Breast epithelium (tissue), 4 donors: ENCODE data around the gene GDI2. TPM values are rescaled to one million over a fixed set of nuclear protein-coding genes. Genes with fewer than 3 reads are reported as not detected.

Experiments used
- DNase-seq, 2 donors: peaks; one replicate each; pipeline ENCODE4 v3.0.0-alpha.2; 2019; ENCODE audit warnings: low spot score in 2 of 2
- H3K27ac ChIP-seq, 2 donors: fragments of 200-600 bp; sonication (generic) in 1 of 2; one replicate each; pipeline ENCODE4 v1.5.1; 2016 to 2019; ENCODE audit warnings: mild to moderate bottlenecking in 1 of 2
- H3K27me3 ChIP-seq, 2 donors: fragments of 200-600 bp; sonication (generic) in 1 of 2; one replicate each; pipeline versions ENCODE4 v1.5.1 to v1.6.0; 2017 to 2019; ENCODE audit warnings: control low read depth in 1 of 2, mild to moderate bottlenecking in 1 of 2
- H3K36me3 ChIP-seq: fragments of 200-600 bp; one replicate; pipeline ENCODE4 v1.5.1; 2019
- H3K4me1 ChIP-seq, 2 donors: fragments of 200-600 bp; sonication (generic); one replicate each; pipeline ENCODE4 v1.5.1; 2016 to 2019; ENCODE audit warnings: control low read depth in 1 of 2
- H3K4me3 ChIP-seq, 3 donors: fragments of 200-600 bp; sonication (generic); 1 replicate in 2 of 3; 2 replicates in 1 of 3; pipeline ENCODE4 v1.5.1; 2016 to 2019; ENCODE audit warnings: mild to moderate bottlenecking in 3 of 3, moderate library complexity in 2 of 3
- H3K9me3 ChIP-seq, 2 donors: fragments of 200-600 bp; sonication (generic) in 1 of 2; one replicate each; pipeline ENCODE4 v1.5.1; 2016 to 2019; ENCODE audit warnings: control low read depth in 1 of 2
- POLR2A ChIP-seq: fragments of 450-650 bp; IDR thresholded peaks from one replicate; pipeline ENCODE4 v1.6.1; 2016; ENCODE audit warnings: antibody characterized with exemption, mild to moderate bottlenecking, moderate library complexity
- POLR2AphosphoS5 ChIP-seq, 3 donors: sonication (generic); formaldehyde crosslinking; IDR thresholded peaks; one replicate each; pipeline ENCODE4 v1.6.1; 2017; ENCODE audit warnings: antibody characterized with exemption in 3 of 3
- intact Hi-C: fragments of 100-400 bp; cut with DNase I; formaldehyde crosslinking; loops from one replicate; pipeline ENCODE4 v1.15.1; 2023; ENCODE audit warnings: low total_unique reads
- total RNA-seq, 3 donors: library from RNA; depleted of rRNA; stranded (reverse); fragments of >200 nt; gene quantifications; one replicate each; pipeline ENCODE4 v1.1.0, GENCODE V29; 2016
- TF ChIP-seq, protein P1 (sequence below), 3 donors: fragments of 450-650 bp; IDR thresholded peaks; one replicate each; pipeline ENCODE4 v1.5.1; 2016 to 2017; ENCODE audit warnings: antibody characterized with exemption in 3 of 3, mild to moderate bottlenecking in 3 of 3, moderate library complexity in 3 of 3

Gene GDI2
- total RNA-seq, 3 donors from 2014 or later = 249 to 342 (median 259) TPM

DNA sequence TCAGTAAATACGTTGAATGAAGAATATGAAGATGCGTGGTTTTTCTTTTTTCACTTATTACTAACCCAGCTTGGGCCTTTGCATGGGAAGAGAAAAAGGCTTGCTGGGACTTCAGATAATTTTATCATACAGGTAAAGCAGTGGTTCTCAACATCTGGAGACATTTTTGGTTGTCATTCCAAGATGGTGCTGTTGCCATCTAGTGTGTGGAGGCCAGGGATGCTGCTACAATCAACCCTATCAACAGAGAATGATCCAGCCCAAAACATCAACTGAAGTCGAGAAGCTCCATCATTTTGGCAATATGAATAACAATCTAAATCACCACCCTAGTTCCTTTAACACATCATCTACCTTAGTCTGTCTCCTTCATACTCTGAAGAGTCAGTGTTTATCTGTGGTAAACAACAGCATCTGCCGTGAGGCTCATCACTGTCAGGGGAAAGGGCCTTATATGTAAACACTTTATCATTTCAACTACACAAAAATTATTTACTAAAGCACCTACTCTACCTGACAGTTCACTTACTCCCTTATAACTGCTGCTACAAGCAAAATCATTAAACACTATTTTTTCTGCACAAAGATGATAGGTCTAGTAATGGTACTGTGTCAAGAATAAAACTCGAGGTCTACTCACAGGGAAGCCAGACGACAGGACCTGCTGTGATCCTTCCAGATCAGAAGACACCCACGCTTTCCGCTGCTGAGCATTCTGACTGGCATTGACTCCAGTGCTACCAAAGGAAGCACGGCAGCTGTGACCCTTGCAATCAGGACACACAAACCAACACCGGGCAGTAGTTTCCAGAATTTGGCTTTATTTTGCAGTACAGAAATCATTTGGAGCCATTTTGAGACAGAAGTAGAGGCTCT is 48.6 kb downstream of the GDI2 start:
- DNase-seq = no peak
- H3K27ac ChIP-seq = no peak overlapping the region
- no peaks in the 10 kb centered on the region for H3K27me3 ChIP-seq
- peaks cover 13% of the 10 kb centered on the region for H3K36me3 ChIP-seq
- H3K4me1 ChIP-seq = no peaks in the 10 kb centered on the region
- H3K4me3 ChIP-seq = no peak overlapping the region
- H3K9me3 ChIP-seq = no peaks in the 10 kb centered on the region
- intact Hi-C loops = no loop called here
- TF ChIP-seq POLR2AphosphoS5 (IDR thresholded peaks at IDR 0.05) (no peak), POLR2A (no peak)
- TF ChIP-seq, protein P1, sequence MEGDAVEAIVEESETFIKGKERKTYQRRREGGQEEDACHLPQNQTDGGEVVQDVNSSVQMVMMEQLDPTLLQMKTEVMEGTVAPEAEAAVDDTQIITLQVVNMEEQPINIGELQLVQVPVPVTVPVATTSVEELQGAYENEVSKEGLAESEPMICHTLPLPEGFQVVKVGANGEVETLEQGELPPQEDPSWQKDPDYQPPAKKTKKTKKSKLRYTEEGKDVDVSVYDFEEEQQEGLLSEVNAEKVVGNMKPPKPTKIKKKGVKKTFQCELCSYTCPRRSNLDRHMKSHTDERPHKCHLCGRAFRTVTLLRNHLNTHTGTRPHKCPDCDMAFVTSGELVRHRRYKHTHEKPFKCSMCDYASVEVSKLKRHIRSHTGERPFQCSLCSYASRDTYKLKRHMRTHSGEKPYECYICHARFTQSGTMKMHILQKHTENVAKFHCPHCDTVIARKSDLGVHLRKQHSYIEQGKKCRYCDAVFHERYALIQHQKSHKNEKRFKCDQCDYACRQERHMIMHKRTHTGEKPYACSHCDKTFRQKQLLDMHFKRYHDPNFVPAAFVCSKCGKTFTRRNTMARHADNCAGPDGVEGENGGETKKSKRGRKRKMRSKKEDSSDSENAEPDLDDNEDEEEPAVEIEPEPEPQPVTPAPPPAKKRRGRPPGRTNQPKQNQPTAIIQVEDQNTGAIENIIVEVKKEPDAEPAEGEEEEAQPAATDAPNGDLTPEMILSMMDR (IDR thresholded peaks at IDR 0.05) = no peak

GRCh38 chr10:5762531-5762930 is 50.7 kb downstream of the GDI2 start:
- intact Hi-C loops = no loop called here
- DNase-seq = no peak
- TF ChIP-seq POLR2A (no peak), POLR2AphosphoS5 (IDR thresholded peaks at IDR 0.05) (no peak)
- TF ChIP-seq, protein P1 (IDR thresholded peaks at IDR 0.05) = no peak
- peaks cover 13% of the 10 kb centered on the region for H3K36me3 ChIP-seq
- no peak overlapping the region for H3K27ac ChIP-seq
- H3K4me1 ChIP-seq = no peaks in the 10 kb centered on the region
- no peaks in the 10 kb centered on the region for H3K27me3 ChIP-seq
- no peaks in the 10 kb centered on the region for H3K9me3 ChIP-seq
- no peak overlapping the region for H3K4me3 ChIP-seq

GRCh38 chr10:5761220-5761619 is 52.0 kb downstream of the GDI2 start:
- no peaks in the 10 kb centered on the region for H3K9me3 ChIP-seq
- H3K36me3 ChIP-seq = peaks cover 8% of the 10 kb centered on the region
- DNase-seq = no peak
- H3K4me1 ChIP-seq = no peaks in the 10 kb centered on the region
- no peak overlapping the region for H3K27ac ChIP-seq
- no peaks in the 10 kb centered on the region for H3K27me3 ChIP-seq
- TF ChIP-seq, protein P1 (IDR thresholded peaks at IDR 0.05) = no peak
- TF ChIP-seq POLR2A = no peak
- TF ChIP-seq POLR2AphosphoS5 (IDR thresholded peaks at IDR 0.05) = no peak
- H3K4me3 ChIP-seq = no peak overlapping the region
- intact Hi-C loops = no loop called here

DNA sequence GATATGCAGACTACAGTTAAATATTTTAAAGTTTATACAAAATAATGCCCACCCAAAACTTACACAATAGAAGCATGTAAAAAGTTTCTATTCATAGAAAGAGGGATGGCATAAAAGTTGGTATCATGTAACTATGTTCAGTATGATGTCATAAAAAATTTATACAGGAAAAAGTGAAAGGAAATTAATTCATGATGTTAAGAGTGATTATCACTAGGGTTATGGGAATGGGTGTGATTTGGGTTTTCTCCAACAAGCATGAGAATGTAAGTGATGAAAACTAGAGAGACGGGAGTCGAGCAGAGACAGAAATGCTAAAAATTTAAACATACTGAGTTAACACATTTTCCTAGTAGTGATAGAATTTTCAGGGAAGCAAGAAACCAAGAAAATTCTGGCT is 52.7 kb downstream of the GDI2 start:
- intact Hi-C loops = no loop called here
- H3K4me1 ChIP-seq = no peaks in the 10 kb centered on the region
- no peak overlapping the region for H3K4me3 ChIP-seq
- H3K36me3 ChIP-seq = peaks cover 6% of the 10 kb centered on the region
- no peaks in the 10 kb centered on the region for H3K27me3 ChIP-seq
- H3K27ac ChIP-seq = no peak overlapping the region
- no peak for DNase-seq
- H3K9me3 ChIP-seq = no peaks in the 10 kb centered on the region
- TF ChIP-seq, protein P1 (IDR thresholded peaks at IDR 0.05) = no peak
- TF ChIP-seq POLR2A = no peak
- TF ChIP-seq POLR2AphosphoS5 (IDR thresholded peaks at IDR 0.05) = no peak

GRCh38 chr10:5758927-5759326 is 54.3 kb downstream of the GDI2 start:
- intact Hi-C loops = no loop called here
- H3K27me3 ChIP-seq = no peaks in the 10 kb centered on the region
- H3K36me3 ChIP-seq = peaks cover 5% of the 10 kb centered on the region
- H3K4me1 ChIP-seq = no peaks in the 10 kb centered on the region
- H3K9me3 ChIP-seq = no peaks in the 10 kb centered on the region
- DNase-seq = no peak
- no peak overlapping the region for H3K27ac ChIP-seq
- TF ChIP-seq, protein P1 (IDR thresholded peaks at IDR 0.05) = no peak
- no peak for TF ChIP-seq POLR2A
- TF ChIP-seq POLR2AphosphoS5 (IDR thresholded peaks at IDR 0.05) = no peak
- no peak overlapping the region for H3K4me3 ChIP-seq
